GM18868 (cell line): ENCODE results near the gene FHL2.
"Not testable (repeated sequence)": the region's sequence is repeated elsewhere in the genome, so short reads cannot be mapped to it uniquely, and the experiment has no call there.

Experiments
- ATAC-seq: cut with Tn5 transposase; IDR thresholded peaks from one replicate; pipeline ENCODE4 v1.9.1; 2021; ENCODE audit warnings: mild to moderate bottlenecking, moderate library complexity; ENCODE audit not compliant: unreplicated experiment

FHL2 gene

GRCh38 chr2:105358593-105358992 lies 40.3 kb downstream of the FHL2 start:
- ATAC-seq, result no peak

GRCh38 chr2:105357122-105357521 lies 41.7 kb downstream of the FHL2 start:
- ATAC-seq, result no peak

DNA sequence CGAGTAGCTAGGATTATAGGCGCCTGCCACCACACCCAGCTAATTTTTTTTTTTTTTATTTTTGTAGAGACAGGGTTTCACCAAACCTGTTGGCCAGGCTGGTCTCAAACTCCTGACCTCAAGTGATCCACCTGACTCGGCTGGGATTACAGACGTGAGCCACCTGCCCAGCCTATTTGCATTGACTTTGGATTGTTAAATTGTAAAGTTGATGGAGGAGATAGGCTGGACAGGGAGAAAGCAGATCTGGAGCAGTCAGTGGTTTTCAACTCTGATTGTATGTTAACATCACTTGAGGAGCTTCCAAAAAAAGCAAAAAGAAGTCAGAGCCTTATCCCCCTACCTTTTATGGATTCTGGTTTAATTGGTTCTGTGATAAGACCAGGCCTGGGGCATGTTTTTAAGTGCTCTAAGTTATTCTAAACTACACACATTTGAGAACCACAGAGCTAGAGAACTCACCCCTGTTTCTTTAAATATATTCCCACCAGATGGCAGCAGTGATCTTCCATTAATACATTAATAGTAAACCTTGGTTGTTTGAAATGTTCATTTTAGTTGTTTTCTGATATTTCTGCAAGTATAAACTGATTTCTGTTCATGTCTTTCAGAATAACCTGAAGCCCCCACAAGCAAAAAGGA lies 54.0 kb downstream of the FHL2 start:
- no peak for ATAC-seq

- no peak for ATAC-seq
Measured at GRCh38 chr2:105339414-105339813, 59.4 kb downstream of the FHL2 start.

GRCh38 chr2:105338020-105338385 lies 60.8 kb downstream of the FHL2 start:
- ATAC-seq, result peak; percentile 9

DNA sequence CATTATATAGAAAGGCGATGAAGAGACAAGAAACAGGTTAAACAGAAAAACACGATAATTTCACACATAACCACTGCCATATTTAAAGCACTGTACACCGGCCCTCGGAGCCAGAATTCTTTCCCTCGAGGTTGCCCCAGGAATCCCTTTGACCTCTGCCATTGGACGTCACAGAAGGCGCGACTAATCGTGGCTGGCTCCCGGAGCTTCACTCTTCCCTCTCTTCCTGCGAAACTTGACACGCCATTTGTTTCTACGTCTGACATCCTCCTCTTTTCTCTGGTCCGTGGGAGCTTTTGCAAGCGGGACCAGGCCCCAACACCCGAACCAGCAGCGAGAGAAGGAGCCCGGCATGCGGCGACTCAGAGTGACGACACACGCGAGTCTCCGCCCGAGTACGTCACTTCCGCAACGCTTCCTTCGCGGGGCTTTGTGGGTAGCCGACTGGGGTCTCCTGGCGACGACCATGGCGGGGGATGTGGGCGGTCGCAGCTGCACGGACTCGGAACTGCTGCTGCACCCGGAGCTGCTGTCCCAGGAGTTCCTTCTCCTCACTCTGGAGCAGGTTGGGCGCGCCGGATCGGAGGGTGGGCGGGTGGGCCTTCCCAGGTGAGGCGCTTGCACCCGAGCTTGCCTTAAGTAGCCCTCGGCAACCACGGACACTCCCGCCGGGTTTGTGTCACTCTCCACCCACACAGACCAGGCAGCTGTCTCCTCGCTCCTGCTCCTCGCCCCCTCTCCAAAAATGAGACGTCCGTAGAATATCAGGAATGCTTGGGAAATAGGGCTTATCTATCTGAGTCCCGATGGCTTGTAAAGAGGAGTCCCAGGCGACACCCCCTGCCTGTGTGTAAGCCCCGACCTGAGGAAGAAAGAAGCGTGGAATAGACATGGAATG lies 61.5 kb downstream of the FHL2 start, which contains the start of gene C2orf49:
TSS of gene C2orf49 (plus strand) at position 419 of the 898 bp plus-strand sequence. CDS start at position 467, 48 bp downstream.
- peak; percentile 94 for ATAC-seq

- no peak for ATAC-seq
Measured at GRCh38 chr2:105336786-105337121, 62.1 kb downstream of the FHL2 start.

DNA sequence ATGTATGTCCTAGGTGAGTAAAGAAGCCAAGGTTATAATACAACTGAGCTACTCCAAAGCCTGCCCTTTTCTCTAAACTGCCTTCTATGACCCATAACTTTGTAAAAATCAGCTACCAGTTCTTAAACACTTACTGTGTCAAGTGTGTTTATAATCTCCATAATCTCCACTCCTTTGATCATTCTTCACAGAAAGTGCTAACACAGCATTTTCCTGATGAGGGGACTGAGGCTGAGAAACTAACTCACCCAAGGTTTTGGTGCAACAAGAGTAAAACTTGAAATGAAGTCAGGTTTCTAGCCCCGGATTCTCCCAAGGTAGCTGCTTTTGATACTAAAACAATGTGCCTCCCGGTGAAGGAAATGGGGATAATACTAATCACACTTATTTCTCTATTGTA lies 63.4 kb downstream of the FHL2 start:
- no peak for ATAC-seq

- ATAC-seq, result no peak
Measured at GRCh38 chr2:105334211-105334610, 64.6 kb downstream of the FHL2 start.

DNA sequence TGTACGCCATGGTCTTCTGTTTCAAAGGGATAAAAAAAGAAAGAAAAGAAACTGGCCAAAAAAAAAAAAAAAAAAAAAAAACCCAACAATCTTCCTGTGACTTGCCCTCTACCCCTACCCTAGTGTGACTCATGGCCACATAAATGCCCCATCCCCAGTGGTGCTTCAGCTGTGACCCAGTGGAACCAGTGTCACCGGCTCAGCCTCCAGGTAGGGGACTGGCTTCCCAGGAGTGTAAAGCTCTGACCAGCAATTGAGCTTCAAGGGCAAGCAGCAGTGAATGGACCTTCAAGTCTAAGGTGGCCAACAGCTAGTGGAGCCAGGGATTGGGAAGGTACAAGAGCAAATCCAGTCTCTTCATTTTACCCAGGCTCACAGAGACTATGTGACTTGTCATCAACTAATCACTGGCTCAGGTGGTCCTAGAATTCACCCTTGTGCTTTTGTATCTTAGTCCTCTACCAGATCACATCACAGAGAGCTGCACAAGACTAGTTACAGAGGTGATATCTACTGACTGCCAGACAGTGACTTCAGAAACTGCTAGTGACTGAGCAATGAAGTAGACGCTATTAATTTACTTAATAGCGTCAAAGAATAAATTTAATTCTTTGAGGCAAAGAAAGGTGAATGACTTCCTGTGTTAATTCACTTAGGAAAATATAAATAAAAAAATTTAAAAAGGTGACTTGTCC lies 68.0 kb downstream of the FHL2 start:
- no peak for ATAC-seq

DNA sequence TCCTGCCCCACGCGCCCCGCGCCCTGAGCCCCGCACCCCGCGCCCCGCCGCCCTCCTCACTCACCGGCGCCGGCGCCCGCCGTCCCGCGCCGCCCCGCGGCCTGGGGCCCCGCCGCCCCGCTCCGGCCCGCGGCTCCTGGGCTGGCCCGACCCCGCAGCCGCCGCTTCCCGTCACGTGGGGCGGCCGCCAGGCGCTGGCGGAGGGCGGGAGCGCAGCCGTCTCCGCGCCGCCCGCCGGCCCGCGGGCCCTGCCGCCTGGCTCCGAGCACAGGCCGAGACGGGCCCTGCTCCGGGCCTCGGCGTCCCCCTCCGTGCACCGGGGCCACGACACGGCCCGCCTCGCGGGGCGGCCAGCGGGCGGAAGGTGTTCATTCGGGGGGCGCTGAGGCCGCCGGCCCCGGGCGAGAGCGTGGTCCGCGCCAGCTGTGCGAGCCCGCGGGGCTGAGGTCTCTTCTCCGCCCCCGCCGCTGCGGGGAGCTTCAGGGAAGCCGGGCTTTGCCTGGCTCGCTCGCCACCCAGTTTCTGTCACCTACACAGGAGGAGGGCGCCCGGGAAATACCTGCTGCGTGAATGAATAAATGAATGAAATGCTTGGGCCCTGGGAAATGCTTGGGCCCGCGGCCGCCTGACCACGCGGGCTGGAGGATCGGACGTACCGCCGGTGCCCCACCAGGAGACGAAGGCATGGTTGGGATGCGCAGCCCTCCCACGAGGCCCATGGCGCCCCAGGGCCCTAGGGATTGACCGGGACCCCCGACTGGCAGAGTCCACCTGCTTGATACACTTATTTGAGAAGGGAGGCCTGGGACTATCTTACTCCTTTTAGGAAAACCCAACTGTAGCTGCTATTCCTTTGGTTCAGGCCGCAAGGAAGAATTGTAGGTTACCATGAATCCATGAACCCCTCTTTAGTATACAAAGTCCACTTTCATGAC lies 69.0 kb downstream of the FHL2 start, which contains the start of gene TGFBRAP1:
TSS of gene TGFBRAP1 (minus strand) at position 175 of the 935 bp plus-strand sequence. CDS start 21,434 bp downstream, outside the sequence.
- peak; percentile 79 for ATAC-seq

DNA sequence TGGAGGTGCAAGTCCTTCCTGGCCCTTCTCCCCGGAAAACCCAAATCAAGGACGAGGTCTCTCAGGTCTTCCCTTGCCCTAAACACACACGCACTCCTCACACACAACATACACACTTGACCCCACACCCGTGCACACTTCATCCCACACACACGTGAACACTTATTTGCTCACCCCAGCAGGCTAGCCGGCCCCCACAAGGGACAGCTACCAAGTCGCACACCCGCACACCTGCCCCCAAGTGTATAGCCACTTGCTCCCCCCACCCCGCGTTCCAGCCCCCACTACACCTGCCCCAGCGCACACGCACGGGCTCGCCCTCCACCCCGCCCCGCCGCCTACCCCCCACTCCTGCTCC lies 69.7 kb downstream of the FHL2 start:
- no peak for ATAC-seq

DNA sequence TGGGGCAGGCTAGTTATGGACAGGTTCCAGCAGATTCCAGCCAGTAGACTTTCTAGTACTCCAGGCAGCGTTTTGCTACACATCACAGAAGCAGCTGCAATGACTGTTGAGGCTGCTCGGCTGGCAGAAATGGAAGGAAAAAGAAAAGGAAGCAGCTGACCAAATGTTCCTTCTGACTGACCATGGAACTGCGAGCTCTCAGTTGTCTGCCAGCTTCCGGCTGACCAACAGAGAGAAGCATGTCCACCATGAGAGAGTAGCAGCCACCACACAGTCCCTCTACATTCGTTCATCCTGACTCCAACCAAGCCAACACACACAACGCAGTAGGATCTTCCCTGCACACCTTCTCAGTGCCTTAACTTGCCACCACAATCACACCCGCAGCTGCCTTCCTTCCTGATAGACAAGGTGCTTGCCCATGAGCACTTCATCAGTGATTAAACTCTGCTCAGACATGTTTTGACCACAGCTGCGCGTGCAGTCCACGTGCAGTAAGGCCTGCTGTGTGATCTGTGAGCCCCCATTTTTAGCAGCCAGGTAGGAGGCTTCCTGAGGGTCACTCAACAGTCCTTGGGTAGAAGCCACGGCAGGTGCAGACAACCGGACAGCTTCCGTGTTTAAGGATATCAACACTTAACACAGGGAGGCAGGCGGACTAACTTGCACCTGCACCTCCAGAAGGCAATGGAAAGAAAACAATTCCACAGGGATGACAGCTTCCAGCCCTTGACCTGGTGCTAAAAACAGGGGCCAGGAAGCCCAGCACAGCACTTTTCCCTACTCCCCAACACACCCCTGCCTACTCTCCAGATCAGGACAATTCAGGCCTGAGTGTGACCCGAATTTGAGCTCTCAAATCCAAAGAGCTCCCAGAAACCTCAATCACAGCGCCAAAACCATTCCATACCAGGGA lies 70.3 kb downstream of the FHL2 start:
- peak; percentile 28 for ATAC-seq

GRCh38 chr2:105327690-105328089 lies 71.2 kb downstream of the FHL2 start:
- ATAC-seq, result no peak

DNA sequence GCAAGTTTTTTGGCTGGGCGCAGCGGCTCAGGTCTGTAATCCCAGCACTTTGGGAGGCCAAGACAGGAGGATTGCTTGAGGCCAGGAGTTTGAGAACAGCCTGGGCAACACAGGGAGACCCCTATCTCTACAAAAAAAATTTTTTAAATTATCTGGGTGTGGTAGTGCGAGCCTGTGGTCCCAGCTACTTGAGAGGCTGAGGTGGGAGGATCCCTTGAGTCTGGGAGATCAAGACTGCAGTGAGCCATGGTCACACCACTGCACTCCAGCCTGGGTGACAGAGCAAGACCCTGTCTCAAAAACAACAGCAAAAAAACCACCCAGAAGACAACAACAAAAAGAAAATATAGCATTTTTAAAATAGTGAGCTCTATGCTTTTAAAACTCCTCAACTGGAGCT lies 71.6 kb downstream of the FHL2 start:
- not testable (repeated sequence) for ATAC-seq

- ATAC-seq, result no peak
Measured at GRCh38 chr2:105325389-105325963, 73.4 kb downstream of the FHL2 start.

- ATAC-seq, result no peak
Measured at GRCh38 chr2:105324732-105325131, 74.1 kb downstream of the FHL2 start.

DNA sequence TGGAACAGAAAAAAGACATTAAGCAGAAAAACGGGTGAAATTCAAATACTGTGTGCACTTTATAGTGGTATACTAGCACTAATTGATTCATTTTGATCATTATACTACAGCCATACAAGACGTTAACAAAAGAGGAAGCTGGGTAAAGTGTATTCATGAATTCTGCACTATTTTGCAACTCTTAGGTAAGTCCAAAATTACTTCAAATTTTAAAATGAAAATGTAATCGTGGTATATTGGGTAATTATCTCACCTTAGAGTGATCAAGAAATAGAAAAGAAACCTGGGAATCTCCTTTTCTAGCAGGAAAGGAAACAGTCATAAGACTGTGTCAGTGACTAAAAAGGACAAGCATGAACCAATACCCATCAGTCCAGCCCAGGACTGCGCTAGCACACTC lies 74.8 kb downstream of the FHL2 start:
- ATAC-seq, result no peak

DNA sequence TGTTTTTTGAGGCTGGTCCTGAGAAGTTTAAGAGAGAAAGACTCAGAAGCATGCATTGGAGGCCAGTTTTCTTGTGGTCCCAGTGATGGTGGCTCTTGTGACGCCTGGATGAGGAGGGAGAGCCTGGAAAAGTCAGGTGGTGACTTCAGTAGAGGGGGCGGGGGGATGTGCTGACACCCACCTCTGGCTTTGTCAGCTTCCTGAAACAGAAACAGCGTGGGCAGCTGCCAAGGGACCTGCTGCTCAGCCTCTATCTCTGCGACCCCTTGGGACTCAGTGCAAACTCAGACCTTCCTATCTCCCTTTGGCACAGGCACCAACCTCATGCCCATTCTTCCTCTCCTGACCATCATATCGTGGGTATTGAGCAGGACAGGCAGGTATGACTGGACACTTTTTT lies 75.7 kb downstream of the FHL2 start:
- ATAC-seq, result peak; percentile 31
